H1 (cell line): Measurements from ENCODE around the gene ADCK2. TPM values are rescaled to one million over a fixed set of nuclear protein-coding genes. Genes with fewer than 3 reads are reported as not detected.

ENCODE experiments used
- CTCF ChIA-PET: fragments of 300-600 bp; sonication (Branson Sonifier 250); formaldehyde crosslinking; loops from one replicate; lab custom pipeline; 2021; ENCODE audit not compliant: partially characterized antibody; lab: Charles Lee
- POLR2A ChIA-PET: fragments of 300-600 bp; sonication (Branson Sonifier 250); formaldehyde crosslinking; loops from one replicate; lab custom pipeline; 2021; ENCODE audit warnings: inconsistent platforms; ENCODE audit not compliant: partially characterized antibody; lab: Charles Lee
- DNase-seq, 2 experiments: peaks; one replicate each; pipeline versions ENCODE4 v3.0.0 to v3.0.0-alpha.2; 2010 to 2022; ENCODE audit warnings: low spot score in 2 of 2, low read depth in 1 of 2, mixed read lengths in 1 of 2
- FAIRE-seq: peaks from 2 replicates; lab custom pipeline; 2011; peaks lifted over from hg19 to GRCh38; lab: Jason Lieb, UNC
- H2AFZ ChIP-seq: 2 replicates; pipeline ENCODE4 v1.8.1; 2012; ENCODE audit warnings: low read length, inconsistent platforms
- H2AK5ac ChIP-seq: 2 replicates; pipeline ENCODE4 v1.6.1; 2013; ENCODE audit warnings: low read depth, low read length
- H2BK120ac ChIP-seq: replicated peaks from 2 replicates; pipeline ENCODE3; 2013; ENCODE audit warnings: low read depth, low read length, inconsistent platforms
- H2BK12ac ChIP-seq: 2 replicates; pipeline ENCODE4 v1.6.1; 2013; ENCODE audit warnings: low read depth, low read length
- H2BK15ac ChIP-seq: 2 replicates; pipeline ENCODE4 v1.6.1; 2013; ENCODE audit warnings: low read length
- H2BK20ac ChIP-seq: 2 replicates; pipeline ENCODE4 v1.6.1; 2013; ENCODE audit warnings: low read length
- H2BK5ac ChIP-seq: 2 replicates; pipeline ENCODE4 v1.6.1; 2013; ENCODE audit warnings: low read depth, low read length
- H3K14ac ChIP-seq: 2 replicates; pipeline ENCODE4 v1.6.1; 2013; ENCODE audit warnings: inconsistent platforms; ENCODE audit not compliant: insufficient read length
- H3K18ac ChIP-seq: 2 replicates; pipeline ENCODE4 v1.6.1; 2013; ENCODE audit warnings: low read length; ENCODE audit errors: extremely low read depth
- H3K23ac ChIP-seq: 2 replicates; pipeline ENCODE4 v1.6.1; 2013; ENCODE audit warnings: inconsistent platforms; ENCODE audit not compliant: insufficient read length
- H3K23me2 ChIP-seq: 2 replicates; pipeline ENCODE4 v1.6.1; 2013; ENCODE audit warnings: low read depth, low read length
- H3K27ac ChIP-seq: 2 replicates; pipeline ENCODE4 v1.6.1; 2011; ENCODE audit warnings: low read depth, low read length, inconsistent platforms
- H3K27me3 ChIP-seq, 4 experiments: replicated peaks in 1 of 4; 1 replicate in 1 of 4; 2 replicates in 3 of 4; pipeline versions ENCODE4 v1.6.1 to v1.8.1; 2011 to 2013; ENCODE audit warnings: low read length in 3 of 4, mild to moderate bottlenecking in 3 of 4, inconsistent platforms in 2 of 4, mixed read lengths in 2 of 4, moderate library complexity in 1 of 4; ENCODE audit not compliant: control insufficient read depth in 3 of 4, insufficient read depth in 3 of 4; ENCODE audit errors: extremely low read depth in 1 of 4
- H3K36me3 ChIP-seq, 4 experiments: 2 replicates each; pipeline versions ENCODE4 v1.6.1 to v1.8.1; 2011 to 2013; ENCODE audit warnings: mild to moderate bottlenecking in 4 of 4, low read length in 3 of 4, moderate library complexity in 2 of 4, control low read depth in 1 of 4, inconsistent platforms in 1 of 4; ENCODE audit not compliant: insufficient read depth in 4 of 4, control insufficient read depth in 2 of 4
- H3K4ac ChIP-seq: replicated peaks from 2 replicates; pipeline ENCODE3; 2013; ENCODE audit warnings: low read length, low read depth, mixed read lengths, inconsistent platforms; ENCODE audit not compliant: insufficient read length
- H3K4me1 ChIP-seq, 4 experiments: replicated peaks in 1 of 4; 1 replicate in 1 of 4; 2 replicates in 3 of 4; pipeline versions ENCODE4 v1.6.1 to v1.8.1; 2011 to 2013; ENCODE audit warnings: low read length in 3 of 4, inconsistent platforms in 2 of 4, mixed read lengths in 1 of 4; ENCODE audit not compliant: insufficient read depth in 4 of 4, control insufficient read depth in 3 of 4
- H3K4me2 ChIP-seq, 2 experiments: 2 replicates each; pipeline versions ENCODE4 v1.6.1 to v1.8.1; 2011 to 2013; ENCODE audit warnings: low read depth in 2 of 2, low read length in 2 of 2, control low read depth in 1 of 2, inconsistent platforms in 1 of 2, mild to moderate bottlenecking in 1 of 2; ENCODE audit not compliant: insufficient read depth in 1 of 2
- H3K4me3 ChIP-seq, 4 experiments: fragments of 200-600, 300-600 bp in 1 of 4; sonication (generic), shearing (Covaris generic), sonication (Bioruptor Twin) in 1 of 4; 2 replicates each; pipeline versions ENCODE4 v1.5.1 to v1.8.1; 2011 to 2016; ENCODE audit warnings: low read length in 4 of 4, low read depth in 3 of 4, control low read depth in 2 of 4, inconsistent platforms in 2 of 4, mild to moderate bottlenecking in 2 of 4, mixed read lengths in 1 of 4, moderate library complexity in 1 of 4; ENCODE audit not compliant: insufficient read depth in 2 of 4; ENCODE audit errors: extremely low read depth in 1 of 4
- H3K56ac ChIP-seq: replicated peaks from 2 replicates; pipeline ENCODE3; 2013; ENCODE audit warnings: low read depth, mild to moderate bottlenecking, mixed read lengths, low read length, inconsistent platforms; ENCODE audit not compliant: insufficient read length
- H3K79me1 ChIP-seq: 2 replicates; pipeline ENCODE4 v1.6.1; 2013; ENCODE audit warnings: low read depth, low read length, control low read depth
- H3K79me2 ChIP-seq, 2 experiments: 2 replicates each; pipeline versions ENCODE4 v1.6.1 to v1.8.1; 2012 to 2013; ENCODE audit warnings: low read length in 2 of 2, mild to moderate bottlenecking in 2 of 2, inconsistent platforms in 1 of 2; ENCODE audit not compliant: insufficient read depth in 2 of 2, control insufficient read depth in 1 of 2
- H3K9ac ChIP-seq, 4 experiments: replicated peaks in 1 of 4; 1 replicate in 1 of 4; 2 replicates in 3 of 4; pipeline versions ENCODE4 v1.6.1 to v1.8.1; 2011 to 2013; ENCODE audit warnings: low read depth in 3 of 4, low read length in 3 of 4, control low read depth in 2 of 4, mild to moderate bottlenecking in 2 of 4, moderate library complexity in 2 of 4, inconsistent platforms in 1 of 4; ENCODE audit errors: extremely low read depth in 1 of 4
- H3K9me3 ChIP-seq, 2 experiments: 2 replicates each; pipeline versions ENCODE4 v1.6.1 to v1.8.1; 2012 to 2013; ENCODE audit warnings: mild to moderate bottlenecking in 2 of 2, moderate library complexity in 2 of 2, control low read depth in 1 of 2, inconsistent platforms in 1 of 2, low read depth in 1 of 2, low read length in 1 of 2, mixed read lengths in 1 of 2; ENCODE audit not compliant: insufficient read depth in 2 of 2
- H4K20me1 ChIP-seq, 2 experiments: replicated peaks in 1 of 2; 2 replicates each; pipeline versions ENCODE3 to v1.8.1; 2011 to 2013; ENCODE audit warnings: inconsistent platforms in 2 of 2, low read length in 2 of 2, mild to moderate bottlenecking in 1 of 2; ENCODE audit not compliant: insufficient read depth in 2 of 2, control insufficient read depth in 1 of 2
- H4K5ac ChIP-seq: 2 replicates; pipeline ENCODE4 v1.6.1; 2013; ENCODE audit warnings: low read length, low read depth, mixed read lengths, inconsistent platforms; ENCODE audit not compliant: insufficient read length
- H4K8ac ChIP-seq: 2 replicates; pipeline ENCODE4 v1.8.0; 2013; ENCODE audit warnings: mild to moderate bottlenecking, moderate library complexity, low read length, inconsistent platforms; ENCODE audit not compliant: insufficient read depth; ENCODE audit errors: extremely low read depth
- H4K91ac ChIP-seq: replicated peaks from 2 replicates; pipeline ENCODE3; 2013; ENCODE audit warnings: low read length, mixed read lengths, inconsistent platforms; ENCODE audit not compliant: insufficient read length
- BCL11A ChIP-seq, 2 experiments: IDR thresholded peaks; one replicate each; pipeline ENCODE4 v1.6.1; 2011; ENCODE audit warnings: low read depth in 2 of 2, low read length in 2 of 2, mild to moderate bottlenecking in 2 of 2
- CHD1 ChIP-seq: IDR thresholded peaks from 2 replicates; pipeline ENCODE4 v1.6.1; 2012; ENCODE audit warnings: low read depth, low read length, improper control_type of control experiment
- PHF8 ChIP-seq: fragments of 200-600 bp; sonication (generic); conservative IDR thresholded peaks from 2 replicates; pipeline ENCODE4 v1.7.1; 2012; ENCODE audit warnings: low read depth, mild to moderate bottlenecking, inconsistent platforms, low read length, moderate library complexity
- RBBP5 ChIP-seq: IDR thresholded peaks from 2 replicates; pipeline ENCODE4 v1.7.1; 2012; ENCODE audit warnings: low read depth, mild to moderate bottlenecking, inconsistent platforms, low read length, moderate library complexity, borderline replicate concordance
- SP4 ChIP-seq: IDR thresholded peaks from 2 replicates; pipeline ENCODE4 v1.6.1; 2012; ENCODE audit warnings: low read length, inconsistent platforms
- SUZ12 ChIP-seq: fragments of 200-600 bp; sonication (generic); IDR thresholded peaks from 2 replicates; pipeline ENCODE4 v1.6.1; 2012; ENCODE audit warnings: mild to moderate bottlenecking, inconsistent platforms, low read length, moderate library complexity, mixed read lengths
- TAF7 ChIP-seq: optimal IDR thresholded peaks from 2 replicates; pipeline ENCODE3; 2011; ENCODE audit warnings: low read depth, mild to moderate bottlenecking, inconsistent platforms, low read length, moderate library complexity, borderline replicate concordance
- YY1 ChIP-seq: IDR thresholded peaks from 2 replicates; pipeline ENCODE4 v1.6.1; 2011; ENCODE audit warnings: low read depth, mild to moderate bottlenecking, low read length
- WGBS, 2 experiments: shearing (Covaris generic) in 1 of 2; methylation state at CpG; one replicate each; pipeline versions ENCODE4 v1.1.6 to v1.1.7; 2013 to 2015; ENCODE audit warnings: low lambda C conversion rate in 2 of 2, mixed read lengths in 2 of 2, inconsistent platforms in 1 of 2, low coverage in 1 of 2, missing lambda C conversion rate in 1 of 2; ENCODE audit not compliant: insufficient replicate concordance in 2 of 2, insufficient coverage in 1 of 2, insufficient read length in 1 of 2; ENCODE audit errors: extremely low coverage in 1 of 2, missing lambda C conversion rate in 1 of 2; 5-methylcytosine and 5-hydroxymethylcytosine counted together
- polyA plus RNA-seq, 7 experiments: library from polyadenylated mRNA; depleted of rRNA in 3 of 7; stranded (reverse) in 5 of 7; unstranded in 2 of 7; fragments of >200 nt in 5 of 7; fragments of 200-250 nt in 2 of 7; gene quantifications; 1 replicate in 5 of 7; 2 replicates in 1 of 7; 4 replicates in 1 of 7; pipeline versions ENCODE4 v1.2.1 to v1.2.3, GENCODE V29; 2011 to 2013; ENCODE audit warnings: missing spikeins in 2 of 7, mixed read lengths in 2 of 7
- total RNA-seq: library from RNA; stranded (reverse); fragmentation: NEBNext Ultra II Directional; extraction: Animal tissue kit (Norgen Biotek cat#: 25700); gene quantifications from 2 replicates; pipeline ENCODE4 v1.2.1, GENCODE V29; 2021
- TF ChIP-seq, protein P1 (sequence below), 3 experiments: IDR thresholded peaks; 1 replicate in 2 of 3; 2 replicates in 1 of 3; pipeline versions ENCODE4 v1.5.1 to v1.6.1; 2011; ENCODE audit warnings: low read length in 3 of 3, mild to moderate bottlenecking in 3 of 3, inconsistent platforms in 2 of 3, low read depth in 1 of 3, moderate library complexity in 1 of 3; ENCODE audit not compliant: insufficient read depth in 1 of 3; ENCODE audit errors: control extremely low read depth in 1 of 3

ADCK2 gene
- total and polyA plus RNA-seq, 2 of the 8 experiments (the other 6 are each of a cell fraction or from before 2014, with no cell fraction given), result 6.9 to 11.7 TPM

DNA sequence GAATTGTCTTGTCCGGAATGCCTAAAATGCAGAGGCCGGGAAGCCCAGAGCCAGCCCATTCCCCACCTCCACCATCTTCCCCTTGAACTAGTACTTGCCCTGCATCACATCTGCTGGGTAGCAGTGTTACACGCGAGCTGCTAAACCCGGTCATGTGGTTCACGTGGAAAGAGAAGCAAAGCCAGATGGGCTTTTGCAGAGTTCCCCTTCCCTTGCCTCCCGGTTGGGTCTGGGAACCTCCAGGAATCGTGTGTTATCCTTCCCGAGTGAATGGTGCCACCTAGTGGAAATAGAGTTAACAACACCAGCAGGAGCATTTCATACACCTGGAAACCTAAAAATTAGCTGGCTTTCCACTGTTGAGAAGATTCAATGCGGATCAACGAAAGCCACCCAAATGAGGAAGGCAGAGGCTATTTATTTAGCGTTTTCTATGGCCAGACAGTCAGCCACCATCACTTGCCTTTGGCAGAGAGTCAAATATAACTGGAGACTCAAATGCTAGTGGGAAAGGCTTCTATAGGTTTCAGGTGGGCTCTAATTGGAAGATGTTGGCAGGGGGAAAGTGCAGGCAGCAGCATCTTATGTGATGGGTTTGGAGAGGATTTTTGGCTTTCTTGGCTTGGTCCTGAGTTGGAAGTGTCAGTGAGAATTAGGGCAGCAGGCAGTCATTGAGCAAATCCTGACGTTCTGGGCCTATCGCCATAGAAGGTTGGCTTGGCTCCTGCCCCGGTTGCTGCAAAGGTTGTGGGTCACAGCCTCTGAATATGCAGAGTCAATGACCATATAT, 19.2 kb upstream of the ADCK2 start:
- peak overlapping the region; percentile 96; the same call in 1 of the 2 replicates for H2BK15ac ChIP-seq
- peak overlapping the region; percentile 25; the same call in 1 of the 2 replicates for H3K18ac ChIP-seq
- TF ChIP-seq PHF8, result no peak
- TF ChIP-seq CHD1, result no peak
- TF ChIP-seq, protein P1, sequence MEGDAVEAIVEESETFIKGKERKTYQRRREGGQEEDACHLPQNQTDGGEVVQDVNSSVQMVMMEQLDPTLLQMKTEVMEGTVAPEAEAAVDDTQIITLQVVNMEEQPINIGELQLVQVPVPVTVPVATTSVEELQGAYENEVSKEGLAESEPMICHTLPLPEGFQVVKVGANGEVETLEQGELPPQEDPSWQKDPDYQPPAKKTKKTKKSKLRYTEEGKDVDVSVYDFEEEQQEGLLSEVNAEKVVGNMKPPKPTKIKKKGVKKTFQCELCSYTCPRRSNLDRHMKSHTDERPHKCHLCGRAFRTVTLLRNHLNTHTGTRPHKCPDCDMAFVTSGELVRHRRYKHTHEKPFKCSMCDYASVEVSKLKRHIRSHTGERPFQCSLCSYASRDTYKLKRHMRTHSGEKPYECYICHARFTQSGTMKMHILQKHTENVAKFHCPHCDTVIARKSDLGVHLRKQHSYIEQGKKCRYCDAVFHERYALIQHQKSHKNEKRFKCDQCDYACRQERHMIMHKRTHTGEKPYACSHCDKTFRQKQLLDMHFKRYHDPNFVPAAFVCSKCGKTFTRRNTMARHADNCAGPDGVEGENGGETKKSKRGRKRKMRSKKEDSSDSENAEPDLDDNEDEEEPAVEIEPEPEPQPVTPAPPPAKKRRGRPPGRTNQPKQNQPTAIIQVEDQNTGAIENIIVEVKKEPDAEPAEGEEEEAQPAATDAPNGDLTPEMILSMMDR (IDR thresholded peaks at IDR 0.05; ENCODE audit: control extremely low read depth in 1 of 3, insufficient read depth in 1 of 3, low read depth in 1 of 3, low read length in 3 of 3), result peak; percentile 26 to 92 (median 86)
- no peak for TF ChIP-seq SP4
- TF ChIP-seq TAF7, result peak; percentile 16
- no peak for TF ChIP-seq BCL11A (IDR thresholded peaks at IDR 0.05; ENCODE audit: low read depth in 2 of 2, low read length in 2 of 2)
- TF ChIP-seq SUZ12, result no peak
- peak; percentile 38; the same call in 1 of the 2 replicates for TF ChIP-seq YY1
- TF ChIP-seq RBBP5, result no peak

More for the DNA sequence above, 19.2 kb upstream of the ADCK2 start:
- Histone ChIP-seq H4K20me1 (peaks cover 0 to 6% of the 10 kb centered on the region in 2 experiments), H3K56ac (no peak overlapping the region), H2BK12ac (peak overlapping the region; percentile 89; the same call in 1 of the 2 replicates), H3K4me2 (no peak overlapping the region), H3K27me3 (no peaks in the 10 kb centered on the region; a peak in 1 of 7 replicates), H3K23ac (no peak overlapping the region), H2AFZ (peak overlapping the region; percentile 98), H3K4me3 (no peak overlapping the region; a peak in 1 of 8 replicates), H4K8ac (no peak overlapping the region), H3K27ac (no peak overlapping the region), H3K14ac (no peak overlapping the region), H4K5ac (no peak overlapping the region), H3K23me2 (peaks cover 6% of the 10 kb centered on the region; the same call in 1 of the 2 replicates), H2BK120ac (no peak overlapping the region), H3K79me1 (no peaks in the 10 kb centered on the region), H3K9ac (no peak overlapping the region; a peak in 1 of 7 replicates), H3K79me2 (no peaks in the 10 kb centered on the region), H2AK5ac (no peak overlapping the region), H3K9me3 (no peaks in the 10 kb centered on the region), H3K4ac (no peak overlapping the region), H3K4me1 (no peaks in the 10 kb centered on the region; a peak in 1 of 7 replicates), H2BK5ac (no peak overlapping the region), H4K91ac (no peak overlapping the region), H3K36me3 (no peaks in the 10 kb centered on the region), H2BK20ac (peak overlapping the region; percentile 86; the same call in 1 of the 2 replicates)
- 45% methylated on average over 15 of the region's 15 CpGs; no CpG with 5 or more reads in 1 of the 2 experiments for WGBS, 2 experiments
- POLR2A ChIA-PET, result interaction anchor here (1.5 kb wide), 1 partner anchor 112 kb away, joined by 3 read pairs; no protein-coding TSS in a partner anchor
- FAIRE-seq (peak; percentile 74), DNase-seq (peak in 1 of 2 experiments; percentile 70)
- CTCF ChIA-PET, result interaction anchor here (0.6 to 19.9 kb wide), 28 partner anchors 7 to 471 kb away, joined by 3 to 322 read pairs (median 4); no protein-coding TSS in a partner anchor
